Fibroblast of skin of abdomen (primary cell): Measurements from ENCODE around the gene KIAA0930.
A peak's percentile ranks its signal among the peaks of the same experiment; 100 is the strongest.
"Not testable (repeated sequence)": the region's sequence is repeated elsewhere in the genome, so short reads cannot be mapped to it uniquely, and the experiment has no call there.

ENCODE experiments used
- DNase-seq: peaks from one replicate; pipeline ENCODE4 v3.0.0-alpha.2; 2013

The KIAA0930 gene

DNA sequence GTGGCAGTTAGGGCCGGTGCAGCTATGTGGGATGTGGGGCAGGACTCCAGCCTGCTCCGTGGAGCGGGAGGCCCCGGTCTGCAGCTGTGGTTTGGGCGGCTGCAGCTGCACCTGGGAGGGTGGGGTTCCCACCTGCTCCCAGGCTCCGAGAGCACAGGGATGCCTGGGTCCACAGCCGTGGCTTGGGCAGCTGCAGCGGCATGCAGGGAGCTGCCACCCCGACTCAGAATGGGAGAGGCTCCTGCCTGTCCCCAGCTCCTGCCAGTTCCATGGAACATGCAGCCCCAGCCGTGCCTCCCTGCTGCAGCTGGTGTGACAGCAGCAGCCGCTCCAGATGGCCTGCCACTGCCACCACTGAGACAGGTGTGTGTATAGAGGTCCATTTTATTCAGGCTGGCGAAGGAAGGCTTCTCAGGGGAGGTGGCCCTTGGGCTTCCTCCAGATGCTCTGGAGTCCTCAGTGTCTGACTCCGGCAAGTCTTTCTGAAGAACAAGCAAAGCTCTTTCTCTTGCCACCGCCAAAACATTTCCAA, 22.3 kb upstream of the KIAA0930 start:
- no peak for DNase-seq

DNA sequence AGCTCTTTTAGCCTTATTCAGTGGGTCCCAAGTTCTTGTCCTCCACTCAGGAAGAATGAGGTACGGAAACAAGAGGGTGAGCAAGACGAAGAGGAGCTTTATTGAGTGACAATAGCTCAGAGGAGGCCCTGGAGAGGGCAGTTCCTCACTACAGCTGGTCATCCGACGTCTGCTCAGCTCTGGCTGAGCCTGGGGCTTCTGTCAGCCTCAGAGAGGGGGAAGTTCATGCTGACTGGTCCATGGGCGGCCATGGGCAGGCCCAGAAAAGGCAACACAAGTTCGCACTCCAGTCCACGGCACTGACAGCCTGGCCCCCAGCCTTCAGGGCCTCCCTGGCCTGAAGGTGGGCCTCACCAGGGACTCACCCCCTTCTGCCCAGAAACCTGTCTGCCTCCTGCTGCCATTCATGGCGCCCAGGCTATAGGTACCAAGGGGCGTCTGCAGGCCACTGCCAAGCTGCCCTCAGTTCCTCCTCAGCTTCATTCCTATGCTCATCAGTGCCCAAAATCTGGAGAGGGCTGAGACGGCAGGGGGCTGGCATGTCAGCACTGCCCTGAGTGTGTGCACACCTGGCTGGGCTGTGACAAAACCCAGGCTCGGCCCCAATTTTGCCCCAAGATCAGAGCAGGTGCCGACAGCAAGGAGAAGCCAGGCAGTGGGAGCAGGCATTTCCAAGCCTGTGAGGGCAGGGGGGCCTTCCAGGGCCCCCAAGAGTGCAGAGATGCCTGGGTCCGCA, 21.7 kb upstream of the KIAA0930 start:
- DNase-seq = no peak

DNA sequence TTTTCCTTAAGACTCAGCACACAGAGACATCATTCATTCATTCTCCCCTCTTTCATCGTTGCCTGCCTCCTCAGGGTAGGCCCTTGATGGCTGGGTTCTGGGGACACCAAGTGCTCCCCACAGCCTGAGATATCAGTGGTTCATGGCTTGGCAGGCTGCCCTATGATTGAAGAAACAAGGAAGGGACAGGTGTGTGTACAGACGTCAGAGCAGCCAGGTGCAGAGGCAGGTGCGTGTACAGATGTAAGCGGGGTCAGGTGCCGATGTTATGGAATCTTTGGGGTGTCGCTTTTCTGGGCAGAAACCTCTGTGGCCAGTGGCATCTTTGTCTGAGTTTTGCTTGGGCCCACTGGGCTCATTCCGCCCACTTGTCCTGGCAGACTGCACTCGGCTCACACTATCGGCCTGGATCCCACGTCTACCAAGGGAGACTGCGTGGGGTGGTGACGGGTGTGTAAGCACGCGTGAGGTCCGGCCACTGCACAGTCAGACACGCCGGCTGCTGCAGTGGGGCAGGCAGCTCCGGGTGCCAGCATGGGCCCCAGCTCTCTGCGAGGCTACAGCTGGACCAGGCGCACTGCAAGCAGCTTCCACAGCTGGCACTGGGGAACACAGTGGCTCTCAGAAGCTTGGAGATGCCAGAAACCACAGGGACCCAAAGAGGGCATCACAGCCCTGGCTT, 20.9 kb upstream of the KIAA0930 start:
- no peak for DNase-seq

DNA sequence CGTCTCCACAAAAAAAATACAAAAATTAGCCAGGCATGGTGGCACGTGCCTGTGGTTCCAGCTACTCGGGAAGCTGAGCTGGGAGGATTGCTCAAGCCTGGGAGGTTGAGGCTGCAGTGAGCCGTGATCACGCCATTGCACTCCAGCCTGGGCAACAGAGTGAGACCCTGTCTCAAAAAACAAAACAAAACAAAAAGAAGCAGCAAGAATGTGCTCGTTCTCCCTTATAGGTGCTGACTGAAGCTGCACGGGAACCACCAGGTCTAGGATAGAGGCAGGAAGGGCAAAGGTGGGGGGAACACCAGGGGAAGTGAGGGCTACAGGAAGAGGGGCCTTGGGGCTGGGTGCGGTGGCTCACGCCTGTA, 19.7 kb upstream of the KIAA0930 start:
- not testable (repeated sequence) for DNase-seq

DNA sequence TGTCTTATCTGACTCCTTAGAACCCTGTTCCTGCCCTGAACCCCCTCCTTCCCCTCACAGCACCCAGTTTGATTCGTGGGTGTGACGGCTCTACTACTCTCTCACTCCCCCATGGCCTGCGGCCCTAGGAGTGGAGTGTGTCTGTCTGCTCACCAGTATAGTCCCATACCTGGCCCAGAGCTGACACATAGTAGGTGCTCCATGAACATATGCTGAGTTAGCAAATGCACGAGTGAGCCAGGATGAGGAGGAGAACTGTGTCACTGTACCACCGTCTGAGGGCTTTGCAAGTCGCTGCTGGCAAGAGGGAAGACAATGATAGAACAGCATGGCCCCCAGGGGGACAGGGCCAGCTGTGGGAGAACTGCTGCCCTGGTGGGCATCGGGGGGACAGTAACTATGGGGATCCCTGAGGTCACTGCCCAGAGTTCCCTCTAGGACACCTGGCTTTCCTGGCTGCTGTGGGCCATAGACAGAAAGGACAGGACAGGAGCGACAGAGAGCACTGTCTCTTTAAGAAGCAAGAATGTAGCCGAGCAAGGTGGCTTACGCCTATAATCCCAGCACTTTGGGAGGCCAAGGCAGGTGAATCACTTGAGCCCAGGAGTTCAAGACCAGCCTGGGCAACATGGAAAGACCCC, 19.2 kb upstream of the KIAA0930 start:
- no peak for DNase-seq

DNA sequence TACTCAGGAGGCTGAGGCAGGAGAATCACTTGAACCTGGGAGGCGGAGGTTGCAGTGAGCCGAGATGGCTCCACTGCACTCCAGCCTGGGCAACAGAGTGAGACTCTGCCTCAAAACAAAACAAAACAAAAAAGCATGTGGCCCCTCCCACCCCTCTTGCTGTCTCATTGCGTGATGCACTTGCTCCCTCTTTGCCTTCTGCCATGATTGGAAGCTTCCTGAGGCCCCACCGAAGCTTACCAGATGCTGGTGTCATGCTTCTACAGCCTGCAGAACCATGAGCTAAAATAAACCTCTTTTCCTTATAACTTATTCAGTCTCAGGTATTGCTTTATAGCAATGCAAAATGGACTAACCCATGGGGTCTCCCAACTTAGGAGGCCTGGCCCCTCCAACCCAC, 17.2 kb upstream of the KIAA0930 start:
- DNase-seq = not testable (repeated sequence)

DNA sequence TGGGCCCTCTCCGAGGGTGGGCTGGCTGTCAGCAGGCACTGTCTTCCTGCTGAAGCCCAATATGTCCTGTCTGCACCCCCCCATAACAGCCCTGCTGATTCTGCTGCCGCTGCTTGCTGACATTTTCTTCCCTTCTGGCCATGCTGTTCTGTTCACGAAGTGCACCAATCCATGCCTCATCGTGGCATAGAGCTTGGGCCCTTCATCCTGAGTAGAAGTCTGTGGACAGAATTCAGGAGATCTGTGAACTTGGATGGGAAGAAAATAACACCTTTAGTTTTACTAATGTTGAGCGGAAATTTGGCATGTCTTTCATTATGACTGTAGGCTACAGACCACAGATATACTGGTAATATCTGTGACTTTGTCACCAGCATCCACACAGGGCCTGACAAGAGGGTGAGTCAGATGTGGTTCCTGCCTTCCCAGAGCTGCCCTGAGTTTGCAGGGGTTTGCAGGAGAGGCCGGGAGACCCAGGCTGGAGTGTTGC, 14.1 kb upstream of the KIAA0930 start:
- no peak for DNase-seq

DNA sequence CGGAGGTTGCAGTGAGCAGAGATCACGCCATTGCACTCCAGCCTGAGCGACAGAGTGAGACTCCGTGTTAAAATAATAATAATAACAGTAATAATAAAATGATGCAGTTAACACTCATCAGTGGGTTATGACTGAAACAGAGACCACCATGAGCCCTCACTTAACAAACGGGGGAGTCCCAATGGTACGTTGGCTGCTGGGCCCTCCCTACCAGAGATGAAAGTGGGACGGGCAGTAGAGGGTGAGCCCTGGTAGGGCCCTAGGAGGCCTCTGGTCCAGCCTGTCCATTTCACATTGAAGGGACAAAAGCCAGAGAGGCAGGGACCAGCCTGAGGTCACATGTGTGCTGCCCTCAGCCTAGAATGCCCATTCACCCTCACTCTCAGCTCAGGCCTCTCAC, 13.7 kb upstream of the KIAA0930 start:
- no peak for DNase-seq

DNA sequence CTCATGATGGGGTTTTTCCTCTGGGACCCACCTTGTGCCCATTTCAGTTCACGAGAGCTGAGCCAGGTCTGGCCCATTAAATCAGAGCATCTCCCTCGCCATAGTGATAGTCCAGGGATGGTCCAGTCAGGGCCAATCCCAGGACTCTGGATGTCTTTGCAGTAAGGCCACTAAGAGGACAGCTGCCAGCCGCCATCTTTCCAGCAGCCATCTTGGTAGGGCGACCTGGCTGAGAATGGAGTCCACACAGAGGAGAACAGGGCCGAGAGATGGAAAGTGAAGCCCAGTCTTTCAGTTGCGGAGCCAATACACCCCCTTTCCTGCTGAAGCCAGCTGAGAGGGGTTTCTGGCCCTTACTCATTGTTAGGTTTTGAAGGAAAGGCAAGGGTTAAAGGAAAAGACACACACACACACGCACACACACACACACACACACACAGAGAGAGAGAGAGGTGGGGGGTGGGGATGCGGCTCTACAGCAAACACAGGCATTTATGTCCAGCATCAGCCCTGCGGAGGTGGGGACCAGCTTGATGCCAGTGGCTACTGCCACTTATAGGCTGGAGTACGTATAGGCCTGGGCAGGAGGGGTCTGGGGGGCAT, 12.4 kb upstream of the KIAA0930 start:
- DNase-seq = no peak

DNA sequence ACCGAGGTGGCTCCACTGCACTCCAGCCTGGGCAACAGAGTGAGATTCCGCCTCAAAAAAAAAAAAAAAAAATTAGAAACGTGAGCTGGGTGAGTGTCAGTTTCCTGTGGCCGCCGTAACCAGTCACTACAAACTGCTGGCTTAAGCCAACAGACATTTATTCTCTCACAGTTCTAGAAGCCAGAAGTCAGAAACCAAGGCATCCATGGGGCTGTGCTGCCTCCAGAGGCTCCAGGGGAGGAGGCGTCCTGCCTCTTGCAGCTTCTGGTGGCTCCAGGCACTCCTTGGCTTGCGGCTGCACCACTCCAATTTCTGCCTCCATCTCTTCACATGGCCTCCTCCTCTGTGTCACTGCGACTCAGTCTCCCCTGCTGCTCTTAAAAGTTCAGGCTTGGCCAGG, 11.1 kb upstream of the KIAA0930 start:
- no peak for DNase-seq

DNA sequence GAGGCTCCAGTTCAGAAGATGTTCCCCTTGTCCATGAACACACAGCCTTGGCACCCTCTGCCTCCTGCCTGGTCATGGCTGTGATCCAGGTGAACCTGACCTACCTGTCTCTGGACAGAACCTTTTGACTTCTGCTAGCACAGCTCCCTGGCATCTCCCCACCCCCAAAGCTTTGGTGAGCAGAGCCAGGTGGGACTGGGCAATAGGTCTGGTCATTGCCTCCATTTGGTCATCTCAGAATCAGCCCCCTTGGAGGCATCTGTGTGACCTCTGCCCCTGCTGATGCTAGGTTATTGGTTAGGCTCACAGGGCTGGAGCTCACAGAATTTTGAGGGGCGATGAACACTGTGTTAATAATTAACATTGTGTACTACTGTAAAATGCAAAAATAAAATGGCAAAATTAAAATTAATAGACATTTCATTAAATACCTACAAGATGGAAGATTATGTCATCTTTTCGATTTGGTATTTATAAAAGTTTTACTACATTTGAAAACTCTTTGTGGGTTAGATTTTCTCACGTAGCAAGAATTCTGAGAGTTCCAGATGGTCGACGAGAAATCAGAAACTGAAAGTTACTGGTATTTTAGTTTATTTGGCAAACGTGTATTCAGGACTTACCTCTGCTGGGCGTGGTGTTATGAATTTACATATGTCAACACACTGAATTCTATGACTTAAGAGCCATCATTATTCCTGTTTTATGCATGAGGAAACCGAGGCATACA, 8.3 kb upstream of the KIAA0930 start:
- DNase-seq = no peak

DNA sequence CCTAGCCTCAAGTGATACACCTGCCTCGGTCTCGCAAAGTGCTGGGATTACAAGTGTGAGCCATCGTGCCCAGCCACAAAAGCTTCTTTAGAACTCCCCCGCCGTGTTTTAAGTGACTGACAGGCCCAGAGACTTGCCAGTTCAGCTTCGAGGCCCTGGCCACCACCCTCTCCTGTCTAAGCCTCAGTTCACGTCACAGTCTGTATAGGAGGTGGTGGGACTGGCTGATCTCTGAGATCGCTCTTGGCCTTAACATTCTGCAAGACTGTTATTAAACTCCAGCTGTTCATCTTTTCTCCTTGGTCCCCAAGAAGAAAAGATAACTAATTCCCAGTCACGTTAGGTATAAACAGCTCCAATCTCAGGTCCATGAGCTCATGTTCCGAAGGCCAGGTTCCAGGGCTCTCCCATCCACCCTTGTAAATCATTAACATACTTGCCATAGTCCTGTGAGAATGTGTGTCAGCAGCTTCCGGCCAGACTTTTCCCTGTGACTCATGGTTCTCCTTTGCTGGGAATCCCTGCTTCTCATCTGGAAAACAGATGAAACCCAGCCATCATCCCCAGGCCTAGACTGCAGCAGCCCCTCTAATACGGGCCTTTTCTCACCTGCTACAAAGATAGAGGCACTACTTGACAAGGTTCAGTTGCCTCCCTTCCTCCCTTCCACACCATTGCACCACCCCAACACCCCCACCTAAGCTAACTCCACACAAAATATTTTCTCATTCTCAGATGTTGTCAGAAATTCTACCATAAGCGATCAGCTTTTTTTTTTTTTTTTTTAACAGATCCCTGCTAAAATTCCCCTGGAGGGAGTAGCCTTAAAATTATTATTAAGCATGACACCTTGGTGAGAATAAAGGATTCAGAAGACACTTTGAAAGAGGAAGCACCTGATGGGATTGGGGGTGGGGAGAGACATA, 5.6 kb upstream of the KIAA0930 start:
- DNase-seq = peak; percentile 96

DNA sequence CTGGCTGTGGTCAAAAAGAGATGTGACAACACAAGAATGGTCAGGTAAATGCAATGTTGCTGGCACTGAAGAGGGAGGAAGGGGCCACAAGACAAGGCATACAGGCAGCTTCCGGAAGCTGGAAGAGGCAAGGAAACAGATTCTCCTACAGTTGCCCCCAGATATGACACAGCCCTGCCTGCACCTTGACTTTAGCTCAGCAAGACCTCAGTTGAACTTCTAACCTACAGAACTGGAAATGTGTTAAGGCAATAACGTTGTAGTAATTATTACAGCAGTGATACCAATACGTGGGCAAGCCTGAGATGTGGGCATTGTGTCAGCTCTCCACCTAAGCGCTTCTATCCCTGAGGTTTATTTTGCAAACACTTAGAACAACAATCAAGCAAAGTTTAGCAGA, 4.2 kb upstream of the KIAA0930 start:
- no peak for DNase-seq

DNA sequence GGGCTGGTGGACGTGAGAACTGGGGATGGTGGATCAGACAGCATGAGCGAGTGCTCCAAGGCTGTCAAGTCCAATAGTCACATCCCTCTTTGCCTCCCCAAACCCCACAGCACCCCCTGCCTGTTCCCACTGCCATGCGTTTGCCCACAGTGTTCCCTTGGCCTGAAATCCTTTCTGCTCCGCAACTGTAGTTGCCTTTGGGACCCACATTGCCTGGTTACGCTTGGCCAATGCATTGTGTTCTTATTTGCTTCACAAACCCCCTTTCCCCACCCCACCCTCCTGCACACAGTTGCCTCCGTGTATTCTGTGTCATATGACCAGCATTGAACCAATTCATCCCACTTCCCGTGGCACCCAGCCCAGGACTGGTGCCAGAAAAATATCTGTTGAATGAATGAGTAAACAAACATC, 2.1 kb upstream of the KIAA0930 start:
- DNase-seq = no peak

DNA sequence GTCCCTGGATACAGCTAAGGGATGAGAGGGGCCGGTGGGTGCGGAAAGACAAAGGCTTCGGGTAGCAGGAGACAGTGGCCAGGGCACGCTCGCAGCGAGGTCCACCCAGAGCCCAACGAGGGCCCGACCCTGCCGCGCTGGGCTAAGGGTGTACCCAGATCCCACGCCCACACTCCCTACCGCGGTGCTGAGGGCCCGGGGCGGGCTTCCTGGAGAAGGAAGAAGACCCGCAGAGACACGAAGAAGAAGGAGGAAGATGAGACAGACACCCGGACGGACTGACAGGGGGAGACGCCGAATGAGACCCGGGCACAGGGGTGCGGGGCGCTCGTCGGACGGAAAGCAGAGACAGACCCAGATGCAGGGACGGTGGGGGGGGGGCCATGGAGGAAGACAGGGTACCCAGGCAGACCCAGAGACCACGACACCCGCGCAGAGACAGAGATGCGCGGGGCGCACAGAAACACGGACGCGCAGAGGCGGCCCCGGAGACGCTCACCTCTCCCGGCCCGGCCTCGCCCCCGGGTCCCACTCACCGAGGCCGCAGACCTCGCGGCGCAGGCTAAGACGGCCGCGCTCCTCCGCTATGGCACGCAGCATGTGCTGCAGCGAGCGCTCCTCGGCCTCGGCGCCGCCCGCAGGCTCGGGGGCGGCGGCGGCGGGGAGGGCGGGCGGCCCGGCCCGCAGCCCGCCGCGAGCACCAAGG, 437 bp downstream of the KIAA0930 start:
- peak; percentile 13 for DNase-seq

DNA sequence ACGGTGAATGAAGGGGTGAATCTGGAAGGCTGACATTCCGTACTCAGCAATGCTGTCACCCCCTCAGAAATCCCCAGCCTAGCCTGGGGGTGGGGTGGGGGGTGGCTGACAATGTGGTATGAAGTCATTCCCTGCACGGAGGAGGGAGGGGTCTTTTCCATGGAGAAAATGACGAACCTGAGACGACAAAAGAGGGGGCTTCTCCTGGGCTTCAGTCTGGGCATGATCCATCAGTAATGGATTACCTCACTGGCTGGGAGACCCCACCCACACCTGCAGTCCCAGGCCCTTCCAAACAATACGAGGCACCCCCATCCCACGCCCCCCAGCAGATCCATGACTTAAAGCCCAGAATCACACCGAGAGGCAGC, 1.0 kb downstream of the KIAA0930 start:
- no peak for DNase-seq

DNA sequence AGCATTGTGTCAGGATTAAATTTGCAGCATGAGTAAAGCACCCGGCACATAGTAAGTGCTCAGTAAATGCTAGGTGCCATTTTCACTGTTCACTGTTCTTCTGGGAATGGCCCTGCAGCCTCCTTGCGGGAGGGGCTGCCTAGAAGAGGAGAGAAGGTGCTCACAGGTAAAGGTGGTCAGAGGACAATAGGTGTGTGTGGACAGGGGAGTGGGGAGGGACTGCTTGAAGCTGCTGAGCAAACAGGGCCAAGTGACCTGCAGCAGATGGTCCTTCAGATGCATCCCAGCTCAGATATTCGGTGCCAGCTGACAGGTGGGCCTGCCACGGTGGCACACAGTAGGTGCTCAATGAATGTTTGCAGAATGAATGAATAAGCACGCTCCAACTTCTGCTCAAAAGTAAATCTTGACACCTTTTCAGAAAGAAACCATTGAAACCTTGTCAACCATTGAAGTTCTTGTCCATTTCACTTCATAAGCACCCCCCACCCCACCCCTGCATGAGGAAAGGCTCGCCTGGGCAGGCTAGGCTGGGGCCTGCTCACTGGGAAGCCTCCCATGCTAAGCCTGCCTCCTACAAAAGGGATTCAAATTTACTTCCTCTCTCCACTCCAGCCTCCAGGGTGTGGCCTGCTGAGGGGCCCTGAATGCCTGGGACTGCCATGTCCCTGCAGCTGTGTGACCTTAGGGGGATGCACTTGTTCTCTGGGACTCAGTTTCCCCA, 1.6 kb downstream of the KIAA0930 start:
- DNase-seq = no peak

DNA sequence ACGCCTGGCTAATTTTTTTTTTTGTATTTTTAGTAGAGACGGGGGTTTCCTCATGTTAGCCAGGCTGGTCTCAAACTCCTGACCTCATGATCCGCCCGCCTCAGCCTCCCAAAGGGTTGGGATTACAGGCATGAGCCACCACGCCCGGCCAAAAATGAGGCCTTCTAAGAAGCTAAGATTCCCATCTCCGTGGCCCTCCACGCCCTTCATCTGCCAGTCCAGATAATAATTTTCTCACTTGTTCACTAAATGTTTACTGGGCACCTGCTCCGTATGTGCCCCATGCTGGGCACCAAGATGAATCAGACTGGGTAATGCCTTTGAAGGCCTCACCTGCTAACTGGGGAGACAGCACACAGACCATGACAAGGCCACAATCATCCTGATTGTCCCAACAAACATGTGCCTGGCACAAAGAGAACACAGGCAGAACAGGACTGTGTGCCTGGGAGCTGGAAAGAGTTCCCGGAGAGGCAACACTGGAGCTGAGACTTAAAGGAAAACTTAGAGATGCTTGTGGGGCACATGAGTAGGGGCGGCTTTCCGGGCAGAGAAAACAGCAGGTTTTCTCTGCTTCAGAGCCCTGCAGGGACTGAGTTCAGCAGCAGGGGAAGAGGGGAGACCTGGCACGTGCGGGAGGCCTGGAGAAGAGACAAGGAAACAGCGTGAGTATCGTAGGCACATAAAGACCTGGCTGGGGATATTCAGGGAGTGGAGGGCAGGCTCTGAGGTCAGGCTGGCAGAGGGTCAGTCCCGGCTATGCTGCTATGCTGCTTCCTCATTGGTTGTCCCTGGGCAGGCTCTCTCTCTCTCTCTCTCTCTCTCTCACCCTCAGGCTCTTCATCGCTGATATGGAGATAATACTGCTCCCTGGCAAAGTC, 2.4 kb downstream of the KIAA0930 start:
- no peak for DNase-seq
